ENCODE data around the gene IL11RA. TPM values are rescaled to one million over a fixed set of nuclear protein-coding genes. Genes with fewer than 3 reads are reported as not detected.

Gene IL11RA
- total RNA-seq, 1 donor from 2014 or later: 75.7 TPM

GRCh38 chr9:34652602-34653000 is 616 bp downstream of the IL11RA start:
- no peaks in the 10 kb centered on the region for H3K9me3 ChIP-seq (ENCODE audit: control insufficient read depth in 3 of 3, low read length in 3 of 3)
- peaks cover 49 to 67% (median 59%) of the 10 kb centered on the region in 3 donors for H3K4me1 ChIP-seq (ENCODE audit: control insufficient read depth in 3 of 3, insufficient read depth in 3 of 3, low read length in 3 of 3)
- H3K4me3 ChIP-seq (ENCODE audit: low read length in 3 of 3): peak overlapping the region; percentile 73 to 96 (median 88)
- peaks cover 19 to 30% (median 30%) of the 10 kb centered on the region in 3 donors for H3K36me3 ChIP-seq (ENCODE audit: control insufficient read depth in 3 of 3, insufficient read depth in 3 of 3, low read length in 3 of 3)
- no peaks in the 10 kb centered on the region for H3K27me3 ChIP-seq (ENCODE audit: control insufficient read depth in 3 of 3, insufficient read depth in 3 of 3, low read length in 3 of 3)
- H3K27ac ChIP-seq (ENCODE audit: low read depth, low read length): peak overlapping the region; percentile 72
- peak overlapping the region; percentile 80 to 92 (median 85) for H3K9ac ChIP-seq (ENCODE audit: low read depth in 1 of 3, low read length in 3 of 3)

- Histone ChIP-seq H3K9me3 (ENCODE audit: control insufficient read depth in 3 of 3, low read length in 3 of 3) (no peaks in the 10 kb centered on the region), H3K4me3 (ENCODE audit: low read length in 3 of 3) (peak overlapping the region; percentile 34 to 96 (median 88)), H3K4me1 (ENCODE audit: control insufficient read depth in 3 of 3, insufficient read depth in 3 of 3, low read length in 3 of 3) (peaks cover 42 to 59% (median 51%) of the 10 kb centered on the region in 3 donors), H3K9ac (ENCODE audit: low read depth in 1 of 3, low read length in 3 of 3) (peak overlapping the region; percentile 80 to 92 (median 85)), H3K36me3 (ENCODE audit: control insufficient read depth in 3 of 3, insufficient read depth in 3 of 3, low read length in 3 of 3) (peaks cover 15 to 32% (median 29%) of the 10 kb centered on the region in 3 donors), H3K27me3 (ENCODE audit: control insufficient read depth in 3 of 3, insufficient read depth in 3 of 3, low read length in 3 of 3) (no peaks in the 10 kb centered on the region), H3K27ac (ENCODE audit: low read depth, low read length) (peak overlapping the region; percentile 72)
Measured at GRCh38 chr9:34653151-34654072, 1.4 kb downstream of the IL11RA start.

- H3K9ac ChIP-seq (ENCODE audit: low read depth in 1 of 3, low read length in 3 of 3): peak overlapping the region in 1 of 3 donors; percentile 54
- H3K4me3 ChIP-seq (ENCODE audit: low read length in 3 of 3): peak overlapping the region in 2 of 3 donors; percentile 7 to 9
- H3K27me3 ChIP-seq (ENCODE audit: control insufficient read depth in 3 of 3, insufficient read depth in 3 of 3, low read length in 3 of 3): no peaks in the 10 kb centered on the region
- H3K4me1 ChIP-seq (ENCODE audit: control insufficient read depth in 3 of 3, insufficient read depth in 3 of 3, low read length in 3 of 3): peaks cover 38 to 49% (median 47%) of the 10 kb centered on the region in 3 donors
- H3K27ac ChIP-seq (ENCODE audit: low read depth, low read length): peak overlapping the region; percentile 72
- peaks cover 5 to 23% (median 20%) of the 10 kb centered on the region in 3 donors for H3K36me3 ChIP-seq (ENCODE audit: control insufficient read depth in 3 of 3, insufficient read depth in 3 of 3, low read length in 3 of 3)
- no peaks in the 10 kb centered on the region for H3K9me3 ChIP-seq (ENCODE audit: control insufficient read depth in 3 of 3, low read length in 3 of 3)
Measured at GRCh38 chr9:34654323-34655051, 2.5 kb downstream of the IL11RA start.

- Histone ChIP-seq H3K4me3 (ENCODE audit: low read length in 3 of 3) (no peak overlapping the region), H3K36me3 (ENCODE audit: control insufficient read depth in 3 of 3, insufficient read depth in 3 of 3, low read length in 3 of 3) (peaks cover 7 to 25% (median 23%) of the 10 kb centered on the region in 3 donors), H3K27me3 (ENCODE audit: control insufficient read depth in 3 of 3, insufficient read depth in 3 of 3, low read length in 3 of 3) (no peaks in the 10 kb centered on the region), H3K9me3 (ENCODE audit: control insufficient read depth in 3 of 3, low read length in 3 of 3) (no peaks in the 10 kb centered on the region), H3K4me1 (ENCODE audit: control insufficient read depth in 3 of 3, insufficient read depth in 3 of 3, low read length in 3 of 3) (peaks cover 38 to 49% (median 47%) of the 10 kb centered on the region in 3 donors), H3K9ac (ENCODE audit: low read depth in 1 of 3, low read length in 3 of 3) (peak overlapping the region in 1 of 3 donors; percentile 33), H3K27ac (ENCODE audit: low read depth, low read length) (no peak overlapping the region)
Measured at GRCh38 chr9:34655394-34655793, 3.4 kb downstream of the IL11RA start.

GRCh38 chr9:34656992-34657391 is 5.0 kb downstream of the IL11RA start:
- Histone ChIP-seq H3K4me1 (ENCODE audit: control insufficient read depth in 3 of 3, insufficient read depth in 3 of 3, low read length in 3 of 3) (peaks cover 30 to 37% (median 36%) of the 10 kb centered on the region in 3 donors), H3K27ac (ENCODE audit: low read depth, low read length) (no peak overlapping the region), H3K9ac (ENCODE audit: low read depth in 1 of 3, low read length in 3 of 3) (no peak overlapping the region), H3K4me3 (ENCODE audit: low read length in 3 of 3) (no peak overlapping the region), H3K9me3 (ENCODE audit: control insufficient read depth in 3 of 3, low read length in 3 of 3) (no peaks in the 10 kb centered on the region), H3K36me3 (ENCODE audit: control insufficient read depth in 3 of 3, insufficient read depth in 3 of 3, low read length in 3 of 3) (peaks cover 18 to 40% (median 27%) of the 10 kb centered on the region in 3 donors), H3K27me3 (ENCODE audit: control insufficient read depth in 3 of 3, insufficient read depth in 3 of 3, low read length in 3 of 3) (no peaks in the 10 kb centered on the region)

- H3K27ac ChIP-seq (ENCODE audit: low read depth, low read length): no peak overlapping the region
- peaks cover 18 to 44% (median 27%) of the 10 kb centered on the region in 3 donors for H3K36me3 ChIP-seq (ENCODE audit: control insufficient read depth in 3 of 3, insufficient read depth in 3 of 3, low read length in 3 of 3)
- H3K4me1 ChIP-seq (ENCODE audit: control insufficient read depth in 3 of 3, insufficient read depth in 3 of 3, low read length in 3 of 3): peaks cover 18 to 23% (median 22%) of the 10 kb centered on the region in 3 donors
- no peaks in the 10 kb centered on the region for H3K27me3 ChIP-seq (ENCODE audit: control insufficient read depth in 3 of 3, insufficient read depth in 3 of 3, low read length in 3 of 3)
- no peak overlapping the region for H3K9ac ChIP-seq (ENCODE audit: low read depth in 1 of 3, low read length in 3 of 3)
- no peak overlapping the region for H3K4me3 ChIP-seq (ENCODE audit: low read length in 3 of 3)
- no peaks in the 10 kb centered on the region for H3K9me3 ChIP-seq (ENCODE audit: control insufficient read depth in 3 of 3, low read length in 3 of 3)
Measured at GRCh38 chr9:34658461-34658860, 6.5 kb downstream of the IL11RA start.

GRCh38 chr9:34659592-34660253 is 7.7 kb downstream of the IL11RA start:
- no peak overlapping the region for H3K27ac ChIP-seq (ENCODE audit: low read depth, low read length)
- peaks cover 18 to 44% (median 27%) of the 10 kb centered on the region in 3 donors for H3K36me3 ChIP-seq (ENCODE audit: control insufficient read depth in 3 of 3, insufficient read depth in 3 of 3, low read length in 3 of 3)
- H3K9ac ChIP-seq (ENCODE audit: low read depth in 1 of 3, low read length in 3 of 3): no peak overlapping the region

GRCh38 chr9:34662526-34663302 is 10.7 kb downstream of the IL11RA start, which contains the start of gene CCL27:
TSS of gene CCL27 (minus strand) at chr9:34662657. CDS start at chr9:34662633, 24 bp downstream.
- Histone ChIP-seq H3K9me3 (ENCODE audit: control insufficient read depth in 3 of 3, low read length in 3 of 3) (no peaks in the 10 kb centered on the region), H3K36me3 (ENCODE audit: control insufficient read depth in 3 of 3, insufficient read depth in 3 of 3, low read length in 3 of 3) (peaks cover 18 to 35% (median 22%) of the 10 kb centered on the region in 3 donors), H3K4me1 (ENCODE audit: control insufficient read depth in 3 of 3, insufficient read depth in 3 of 3, low read length in 3 of 3) (peaks cover 7 to 25% (median 17%) of the 10 kb centered on the region in 3 donors), H3K27me3 (ENCODE audit: control insufficient read depth in 3 of 3, insufficient read depth in 3 of 3, low read length in 3 of 3) (no peaks in the 10 kb centered on the region), H3K9ac (ENCODE audit: low read depth in 1 of 3, low read length in 3 of 3) (no peak within 1 kb of the TSS), H3K4me3 (ENCODE audit: low read length in 3 of 3) (no peak within 1 kb of the TSS), H3K27ac (ENCODE audit: low read depth, low read length) (no peak within 1 kb of the TSS)

More at GRCh38 chr9:34659592-34660253, 7.7 kb downstream of the IL11RA start:
- Histone ChIP-seq H3K4me3 (ENCODE audit: low read length in 3 of 3) (no peak overlapping the region), H3K9me3 (ENCODE audit: control insufficient read depth in 3 of 3, low read length in 3 of 3) (no peaks in the 10 kb centered on the region), H3K4me1 (ENCODE audit: control insufficient read depth in 3 of 3, insufficient read depth in 3 of 3, low read length in 3 of 3) (peaks cover 11 to 16% (median 16%) of the 10 kb centered on the region in 3 donors), H3K27me3 (ENCODE audit: control insufficient read depth in 3 of 3, insufficient read depth in 3 of 3, low read length in 3 of 3) (no peaks in the 10 kb centered on the region)

- H3K9me3 ChIP-seq (ENCODE audit: control insufficient read depth in 3 of 3, low read length in 3 of 3): no peaks in the 10 kb centered on the region
- H3K4me3 ChIP-seq (ENCODE audit: low read length in 3 of 3): no peak overlapping the region
- peaks cover 7 to 25% (median 17%) of the 10 kb centered on the region in 3 donors for H3K4me1 ChIP-seq (ENCODE audit: control insufficient read depth in 3 of 3, insufficient read depth in 3 of 3, low read length in 3 of 3)
- no peaks in the 10 kb centered on the region for H3K27me3 ChIP-seq (ENCODE audit: control insufficient read depth in 3 of 3, insufficient read depth in 3 of 3, low read length in 3 of 3)
- no peak overlapping the region for H3K27ac ChIP-seq (ENCODE audit: low read depth, low read length)
- peaks cover 18 to 33% (median 21%) of the 10 kb centered on the region in 3 donors for H3K36me3 ChIP-seq (ENCODE audit: control insufficient read depth in 3 of 3, insufficient read depth in 3 of 3, low read length in 3 of 3)
- no peak overlapping the region for H3K9ac ChIP-seq (ENCODE audit: low read depth in 1 of 3, low read length in 3 of 3)
Measured at GRCh38 chr9:34663303-34663605, 11.3 kb downstream of the IL11RA start.
